Small intestine (tissue), 7 donors: Measurements from ENCODE around the gene KIRREL3. TPM values are rescaled to one million over a fixed set of nuclear protein-coding genes. Genes with fewer than 3 reads are reported as not detected.

Experiments used
- DNase-seq, 2 donors: peaks; one replicate each; pipeline versions ENCODE4 v3.0.0 to v3.0.0-alpha.2; 2013
- FAIRE-seq: peaks from 2 replicates; lab custom pipeline; 2012; peaks lifted over from hg19 to GRCh38; lab: Jason Lieb, UNC
- H3K27ac ChIP-seq, 3 donors: one replicate each; pipeline ENCODE4 v1.5.1; 2013; ENCODE audit warnings: low read length in 2 of 3, mild to moderate bottlenecking in 2 of 3, control low read depth in 1 of 3, inconsistent platforms in 1 of 3, low read depth in 1 of 3, moderate library complexity in 1 of 3
- H3K27me3 ChIP-seq, 3 donors: one replicate each; pipeline ENCODE4 v1.6.1; 2013; ENCODE audit warnings: low read length in 3 of 3, inconsistent platforms in 1 of 3; ENCODE audit not compliant: control insufficient read depth in 3 of 3, insufficient read depth in 3 of 3
- H3K36me3 ChIP-seq, 3 donors: one replicate each; pipeline ENCODE4 v1.6.1; 2013; ENCODE audit warnings: low read length in 3 of 3, inconsistent platforms in 1 of 3, low read depth in 1 of 3, mild to moderate bottlenecking in 1 of 3, moderate library complexity in 1 of 3; ENCODE audit not compliant: control insufficient read depth in 3 of 3, insufficient read depth in 2 of 3
- H3K4me1 ChIP-seq, 3 donors: one replicate each; pipeline ENCODE4 v1.6.1; 2013; ENCODE audit warnings: low read length in 2 of 3, inconsistent platforms in 1 of 3, low read depth in 1 of 3, mild to moderate bottlenecking in 1 of 3, moderate library complexity in 1 of 3; ENCODE audit not compliant: control insufficient read depth in 3 of 3, insufficient read depth in 2 of 3
- H3K4me3 ChIP-seq, 3 donors: one replicate each; pipeline ENCODE4 v1.5.1; 2013; ENCODE audit warnings: low read length in 3 of 3, control low read depth in 1 of 3, inconsistent platforms in 1 of 3, low read depth in 1 of 3, mild to moderate bottlenecking in 1 of 3, moderate library complexity in 1 of 3
- H3K9me3 ChIP-seq, 2 donors: one replicate each; pipeline ENCODE4 v1.6.1; 2013; ENCODE audit warnings: low read depth in 1 of 2, low read length in 1 of 2; ENCODE audit not compliant: control insufficient read depth in 2 of 2, insufficient read depth in 1 of 2
- WGBS, 3 donors: extraction: QIAGEN DNeasy Blood & Tissue Kit; methylation state at CpG; one replicate each; pipeline ENCODE4 v1.1.7; 2013; 5-methylcytosine and 5-hydroxymethylcytosine counted together
- polyA plus RNA-seq, 4 donors: library from polyadenylated mRNA; stranded (reverse) in 3 of 4; unstranded in 1 of 4; fragments of 200-250 nt in 3 of 4; fragments of 120-200 nt in 1 of 4; gene quantifications; one replicate each; pipeline versions ENCODE4 v1.2.1 to v1.2.3, GENCODE V29; 2013
- donor health status: healthy with polysubstance abuse.
- donor health status: control.
- donor health status: control.
- donor health status: Bipolar disorder and iron deficiency.
- donor health status: healthy.

KIRREL3 gene
- polyA plus RNA-seq, 4 donors = 0.18 to 0.61 TPM; not detected in 2

DNA sequence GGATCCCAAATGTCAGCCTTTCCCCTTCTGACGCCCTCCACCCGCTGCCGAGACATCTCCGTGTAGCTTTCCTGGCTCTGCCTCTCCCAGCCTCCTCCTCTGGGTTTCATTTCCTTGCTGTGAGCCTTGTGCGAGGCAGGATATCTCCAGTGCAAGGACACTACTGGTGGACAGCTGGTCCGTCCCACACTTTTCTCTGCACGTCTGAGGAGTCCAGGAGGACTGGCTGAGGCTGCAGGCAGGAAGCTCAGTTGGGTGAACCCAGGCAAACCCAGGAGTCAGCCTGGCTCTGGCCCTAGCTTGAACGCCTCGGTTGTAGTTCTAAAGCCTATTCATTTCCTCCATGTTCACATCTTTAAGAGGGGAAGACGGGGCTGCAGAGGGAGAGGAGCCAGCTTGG, 499.6 kb downstream of the KIRREL3 start:
- FAIRE-seq = no peak
- no peaks in the 10 kb centered on the region for H3K36me3 ChIP-seq
- H3K27ac ChIP-seq = no peak overlapping the region
- peaks cover 0 to 42% (median 13%) of the 10 kb centered on the region in 3 donors for H3K27me3 ChIP-seq
- DNase-seq = no peak
- no peak overlapping the region for H3K4me3 ChIP-seq
- no peaks in the 10 kb centered on the region for H3K9me3 ChIP-seq
- H3K4me1 ChIP-seq = no peaks in the 10 kb centered on the region
- WGBS, 3 donors = 67 to 76% (median 70%) methylated on average over 10 of the region's 10 CpGs

DNA sequence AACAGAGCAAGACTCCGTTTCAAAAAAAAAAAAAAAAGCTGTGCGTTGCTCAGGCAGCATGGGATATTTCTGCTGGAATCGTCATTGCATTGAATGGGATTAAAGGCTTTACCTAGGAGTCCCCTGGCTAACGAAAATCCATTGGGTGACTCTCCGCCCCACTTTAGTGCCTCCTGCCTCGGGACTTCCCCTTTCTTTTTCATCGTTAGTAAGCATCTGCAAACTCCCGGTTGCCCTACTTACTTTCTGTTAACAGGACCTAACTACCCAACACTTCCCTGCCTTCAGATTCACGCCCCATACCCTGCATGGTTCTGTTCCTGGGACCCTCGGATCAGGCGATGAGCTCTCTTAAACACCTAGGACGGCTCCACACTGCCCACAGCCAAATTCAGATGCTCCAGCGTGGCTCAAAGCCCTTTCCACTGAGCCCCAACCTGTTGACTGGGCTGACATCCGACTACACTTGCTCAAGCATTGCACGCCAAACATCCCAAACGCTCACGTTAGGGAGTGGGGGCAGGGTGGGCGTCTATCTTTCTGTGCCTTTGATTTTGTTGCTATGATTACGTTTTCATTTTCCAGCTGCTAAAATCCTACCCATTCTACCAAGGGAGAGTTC, 501.3 kb downstream of the KIRREL3 start:
- WGBS, 3 donors = 52 to 54% (median 54%) methylated on average over 19 of the region's 19 CpGs
- no peak overlapping the region for H3K27ac ChIP-seq
- peaks cover 0 to 45% (median 13%) of the 10 kb centered on the region in 3 donors for H3K27me3 ChIP-seq
- no peaks in the 10 kb centered on the region for H3K4me1 ChIP-seq
- H3K9me3 ChIP-seq = no peaks in the 10 kb centered on the region
- no peak overlapping the region for H3K4me3 ChIP-seq
- FAIRE-seq = no peak
- no peak for DNase-seq
- no peaks in the 10 kb centered on the region for H3K36me3 ChIP-seq

DNA sequence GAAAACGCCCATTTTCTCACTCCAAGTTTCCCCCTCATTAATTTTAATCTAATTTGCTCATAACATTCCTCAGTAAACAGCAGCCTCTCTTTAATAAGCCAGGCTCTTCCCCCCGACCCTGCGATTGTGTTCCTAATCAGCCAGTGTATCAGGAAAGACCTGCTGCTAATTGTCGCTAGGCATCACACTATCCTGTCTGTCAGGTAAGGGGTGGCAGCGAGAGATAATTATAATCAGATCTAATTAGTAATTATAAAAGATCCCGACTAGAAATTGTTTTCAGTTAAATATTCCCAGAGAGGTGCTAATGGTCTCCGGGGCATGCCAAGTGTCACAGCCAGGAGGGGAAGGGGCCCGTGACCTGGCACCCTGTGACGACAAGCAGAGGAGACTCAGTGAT, 502.3 kb downstream of the KIRREL3 start:
- no peak overlapping the region for H3K27ac ChIP-seq
- no peaks in the 10 kb centered on the region for H3K36me3 ChIP-seq
- H3K27me3 ChIP-seq = peaks cover 0 to 42% (median 11%) of the 10 kb centered on the region in 3 donors
- WGBS, 3 donors = 35 to 58% (median 50%) methylated on average over 9 of the region's 9 CpGs
- H3K4me1 ChIP-seq = no peaks in the 10 kb centered on the region
- DNase-seq (no peak), FAIRE-seq (no peak)
- no peaks in the 10 kb centered on the region for H3K9me3 ChIP-seq
- no peak overlapping the region for H3K4me3 ChIP-seq

DNA sequence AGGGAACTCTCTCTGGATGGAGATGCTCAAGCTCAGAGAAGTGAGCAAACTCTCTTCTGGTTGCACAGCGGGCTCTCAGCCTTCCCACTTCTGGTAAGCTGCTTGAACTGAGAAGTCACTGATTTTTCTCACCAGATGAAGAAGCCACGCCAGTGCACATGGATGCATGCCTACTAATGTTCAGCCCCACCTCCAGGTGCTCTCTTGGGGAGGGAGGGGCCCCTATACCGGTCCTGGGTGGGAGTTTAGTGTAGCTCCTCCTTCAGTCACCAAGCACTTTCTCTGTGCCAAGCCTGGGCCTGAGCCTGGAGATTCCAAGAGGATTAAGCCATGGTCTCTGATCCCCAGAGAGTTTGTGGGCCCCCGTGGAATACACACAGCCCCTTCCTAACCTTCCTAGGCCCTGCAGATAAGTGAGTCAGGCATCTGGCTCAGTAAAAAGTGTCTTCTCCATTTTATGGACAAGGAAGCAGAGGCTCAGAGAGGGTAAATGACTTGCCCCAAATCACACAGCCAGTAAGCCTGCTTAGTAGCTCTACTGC, 502.9 kb downstream of the KIRREL3 start:
- Histone ChIP-seq H3K9me3 (no peaks in the 10 kb centered on the region), H3K36me3 (no peaks in the 10 kb centered on the region), H3K4me3 (no peak overlapping the region), H3K27ac (no peak overlapping the region), H3K27me3 (peaks cover 0 to 42% (median 11%) of the 10 kb centered on the region in 3 donors), H3K4me1 (no peaks in the 10 kb centered on the region)
- DNase-seq (no peak), FAIRE-seq (no peak)
- WGBS, 3 donors = 38 to 54% (median 42%) methylated on average over 4 of the region's 4 CpGs

DNA sequence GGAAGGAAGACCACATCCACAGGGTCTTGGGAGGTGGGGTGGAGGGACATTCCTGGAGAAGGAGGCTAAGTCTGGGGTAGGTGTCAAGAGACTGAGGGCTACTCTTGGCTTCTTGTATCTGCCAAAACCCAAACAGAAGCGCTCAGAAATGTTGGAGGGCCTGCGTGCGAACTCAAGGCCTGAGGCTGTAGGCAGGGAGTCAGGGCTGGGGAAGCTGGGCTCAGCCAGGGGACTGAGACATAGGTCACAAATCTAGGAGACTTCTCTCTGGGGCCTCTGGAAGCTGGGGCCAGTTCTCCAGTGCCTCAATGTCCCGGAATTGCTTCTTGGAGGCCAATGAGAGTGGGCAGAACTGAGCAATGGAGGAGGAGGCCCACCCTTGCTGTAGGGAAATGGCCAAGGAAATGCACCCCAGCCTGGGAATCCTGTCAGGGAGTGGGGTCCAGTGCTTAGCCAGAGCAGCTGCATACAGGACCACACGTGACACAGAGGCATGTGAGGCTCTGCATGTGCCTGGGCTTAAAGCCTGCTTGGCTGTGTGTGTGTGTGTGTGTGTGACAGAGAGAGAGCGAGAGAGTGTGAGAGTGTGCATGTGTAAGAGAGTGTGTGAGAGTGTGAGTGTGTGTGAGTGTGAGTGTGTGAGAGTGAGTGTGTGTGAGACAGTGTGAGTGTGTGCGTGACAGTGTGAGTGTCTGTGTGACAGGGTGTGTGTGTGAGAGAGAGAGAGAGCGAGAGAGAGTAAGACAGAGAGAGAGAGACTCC, 503.8 kb downstream of the KIRREL3 start:
- DNase-seq (no peak), FAIRE-seq (no peak)
- Histone ChIP-seq H3K27ac (no peak overlapping the region), H3K36me3 (no peaks in the 10 kb centered on the region), H3K4me1 (no peaks in the 10 kb centered on the region), H3K9me3 (no peaks in the 10 kb centered on the region), H3K4me3 (no peak overlapping the region), H3K27me3 (peaks cover 0 to 34% (median 8%) of the 10 kb centered on the region in 3 donors)
- 73 to 82% (median 80%) methylated on average over 8 of the region's 8 CpGs for WGBS, 3 donors

DNA sequence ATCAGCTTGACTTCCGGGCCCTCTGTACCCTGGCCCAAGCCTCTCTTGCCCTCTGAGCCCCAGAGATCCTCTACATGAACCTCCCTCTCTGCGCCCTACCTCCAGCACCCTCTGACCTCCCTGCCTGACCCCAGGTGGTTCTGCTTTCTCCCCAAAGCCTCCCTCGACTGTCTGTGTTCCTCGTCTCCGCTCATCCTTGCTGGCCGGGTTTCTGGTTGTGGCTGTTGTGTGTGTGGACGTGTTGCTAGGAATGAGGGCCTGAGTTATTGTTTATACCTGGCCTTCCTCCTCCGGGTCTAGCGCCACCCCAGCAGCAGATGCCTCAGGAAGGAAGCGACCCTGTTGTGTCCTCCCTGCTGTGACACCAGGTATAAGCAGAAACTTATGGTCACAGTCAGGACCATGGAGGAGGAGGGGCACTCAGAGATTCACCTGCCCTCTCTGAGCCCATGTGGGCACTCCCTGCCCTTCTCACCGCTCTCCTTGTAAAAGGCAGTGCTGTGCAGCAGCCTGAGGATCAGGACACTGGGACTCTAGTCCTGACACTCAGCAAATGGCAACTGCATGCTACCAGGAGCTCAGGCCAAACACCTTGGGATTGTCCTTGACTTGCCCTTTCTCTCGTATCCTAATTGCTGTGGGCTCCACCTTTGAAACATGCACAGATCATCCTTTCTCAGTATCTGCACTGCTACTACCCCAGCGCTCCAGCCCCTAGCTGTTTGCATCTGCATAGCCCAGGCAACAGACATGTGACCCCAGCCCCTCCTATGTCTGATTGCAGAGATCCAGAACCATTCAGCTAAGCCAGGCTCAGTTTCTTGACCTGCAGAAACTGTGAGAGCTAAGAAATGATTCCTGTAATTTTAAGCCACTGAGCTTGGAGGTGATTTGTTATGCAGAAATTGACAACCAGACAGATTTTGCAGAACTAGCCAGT, 505.0 kb downstream of the KIRREL3 start:
- peaks cover 0 to 28% (median 0%) of the 10 kb centered on the region in 3 donors for H3K27me3 ChIP-seq

DNA sequence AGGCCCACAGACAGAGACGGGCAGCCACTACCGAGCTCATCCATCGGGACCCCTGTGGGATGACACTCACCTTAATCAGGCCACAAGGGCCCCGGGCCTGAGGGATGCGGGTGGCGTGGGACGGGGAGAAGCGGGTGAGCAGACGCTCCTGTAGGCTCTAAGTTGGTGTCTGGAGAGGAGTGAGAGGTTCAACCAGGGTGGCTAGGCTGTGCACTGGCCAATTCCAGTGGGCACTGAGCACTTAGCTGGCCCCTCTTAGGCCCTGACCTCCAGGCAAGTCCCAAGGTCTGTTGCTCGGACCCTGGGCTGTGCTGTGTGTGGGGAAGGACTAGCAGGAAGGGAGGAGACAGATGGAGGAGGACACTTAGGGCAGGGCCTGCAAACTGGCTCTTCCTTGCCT, 505.7 kb downstream of the KIRREL3 start:
- H3K27ac ChIP-seq = no peak overlapping the region
- peaks cover 0 to 31% (median 0%) of the 10 kb centered on the region in 3 donors for H3K27me3 ChIP-seq
- no peaks in the 10 kb centered on the region for H3K4me1 ChIP-seq
- no peak for FAIRE-seq
- no peaks in the 10 kb centered on the region for H3K9me3 ChIP-seq
- no peak for DNase-seq
- WGBS, 3 donors = 87 to 92% (median 89%) methylated on average over 9 to 10 of the region's 10 CpGs
- H3K36me3 ChIP-seq = no peaks in the 10 kb centered on the region
- no peak overlapping the region for H3K4me3 ChIP-seq

More for the DNA sequence above, 505.0 kb downstream of the KIRREL3 start:
- FAIRE-seq (no peak), DNase-seq (no peak)
- Histone ChIP-seq H3K4me1 (no peaks in the 10 kb centered on the region), H3K4me3 (no peak overlapping the region), H3K36me3 (no peaks in the 10 kb centered on the region), H3K27ac (no peak overlapping the region), H3K9me3 (no peaks in the 10 kb centered on the region)
- WGBS, 3 donors = 69 to 78% (median 76%) methylated on average over 13 of the region's 13 CpGs
